ENCODE data around the gene KDM3B. TPM values are rescaled to one million over a fixed set of nuclear protein-coding genes. Genes with fewer than 3 reads are reported as not detected.

The KDM3B gene
- total and polyA plus RNA-seq, 2 of the 8 experiments (the other 6 are each of a cell fraction or from before 2014, with no cell fraction given) = 27.1 to 78.1 TPM

DNA sequence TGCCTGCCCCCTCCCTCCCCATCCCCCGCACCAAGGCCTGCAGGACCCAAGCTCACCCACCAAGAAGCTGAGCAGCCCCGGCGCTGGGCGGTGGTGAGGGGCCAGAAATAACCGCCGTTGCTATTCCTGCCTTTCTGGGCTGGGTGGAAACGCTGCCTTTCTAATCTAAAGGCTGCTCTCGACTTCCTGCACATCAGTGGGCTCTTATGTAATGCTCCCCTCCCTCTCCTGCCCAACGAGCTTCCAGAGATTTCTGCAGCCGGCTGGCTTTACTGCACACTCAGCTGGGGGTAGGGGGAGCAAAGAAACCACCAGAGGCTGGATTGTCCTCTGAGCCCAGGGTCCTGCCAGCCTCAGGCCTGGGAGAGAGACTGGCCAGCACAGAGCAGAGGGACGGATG, 105.9 kb downstream of the KDM3B start:
- H4K8ac ChIP-seq (ENCODE audit: extremely low read depth, insufficient read depth, low read length) = no peak overlapping the region; the same call in 1 of the 2 replicates
- no peak overlapping the region for H4K91ac ChIP-seq (replicated peaks; ENCODE audit: insufficient read length, low read length)
- H3K79me1 ChIP-seq (ENCODE audit: low read depth, low read length) = no peaks in the 10 kb centered on the region
- H2BK120ac ChIP-seq (replicated peaks; ENCODE audit: low read depth, low read length) = no peak overlapping the region
- FAIRE-seq (no peak), DNase-seq (ENCODE audit: low read depth in 1 of 2, low spot score in 2 of 2) (no peak)
- CTCF ChIA-PET (ENCODE audit: partially characterized antibody) = interaction anchor here (1.0 to 24.9 kb wide), 5 partner anchors 8 to 71 kb away, joined by 3 to 532 read pairs (median 6); partner anchors contain the start of gene REEP2
- H3K4me3 ChIP-seq (ENCODE audit: extremely low read depth in 1 of 4, insufficient read depth in 2 of 4, low read depth in 3 of 4, low read length in 4 of 4) = no peak overlapping the region
- 86% methylated on average over 10 of the region's 11 CpGs; no CpG with 5 or more reads in 1 of the 2 experiments for WGBS, 2 experiments (ENCODE audit: extremely low coverage in 1 of 2, insufficient coverage in 1 of 2, insufficient read length in 1 of 2, insufficient replicate concordance in 2 of 2, low coverage in 1 of 2, low lambda C conversion rate in 2 of 2, missing lambda C conversion rate in 1 of 2)
- no peaks in the 10 kb centered on the region for H3K27me3 ChIP-seq (replicated peaks in 1 of 4; ENCODE audit: control insufficient read depth in 3 of 4, extremely low read depth in 1 of 4, insufficient read depth in 3 of 4, low read length in 3 of 4)
- no peak overlapping the region for H3K4ac ChIP-seq (replicated peaks; ENCODE audit: insufficient read length, low read depth, low read length)
- H3K79me2 ChIP-seq (ENCODE audit: control insufficient read depth in 1 of 2, insufficient read depth in 2 of 2, low read length in 2 of 2) = no peaks in the 10 kb centered on the region
- no peak overlapping the region for H3K4me2 ChIP-seq (ENCODE audit: insufficient read depth in 1 of 2, low read depth in 2 of 2, low read length in 2 of 2)
- no peak overlapping the region for H2BK5ac ChIP-seq (ENCODE audit: low read depth, low read length)
- no peak overlapping the region for H3K14ac ChIP-seq (ENCODE audit: insufficient read length)
- no peak overlapping the region; a peak in 1 of 7 replicates for H3K9ac ChIP-seq (replicated peaks in 1 of 4; ENCODE audit: extremely low read depth in 1 of 4, low read depth in 3 of 4, low read length in 3 of 4)
- POLR2A ChIA-PET (ENCODE audit: partially characterized antibody) = interaction anchor here (4.6 to 5.8 kb wide), 2 partner anchors 7 to 84 kb away, joined by 21 to 51 read pairs; partner anchors contain the start of genes EGR1 and ETF1
- no peak overlapping the region for H3K23ac ChIP-seq (ENCODE audit: insufficient read length)
- no peak overlapping the region for H2BK12ac ChIP-seq (ENCODE audit: low read depth, low read length)
- H3K36me3 ChIP-seq (ENCODE audit: control insufficient read depth in 2 of 4, insufficient read depth in 4 of 4, low read length in 3 of 4) = no peaks in the 10 kb centered on the region
- H3K56ac ChIP-seq (replicated peaks; ENCODE audit: insufficient read length, low read depth, low read length) = no peak overlapping the region
- no peaks in the 10 kb centered on the region for H3K9me3 ChIP-seq (ENCODE audit: insufficient read depth in 2 of 2, low read depth in 1 of 2, low read length in 1 of 2)
- 0 out of 2 replicates have a peak, but pooled peaks cover under 1% of the 10 kb centered on the region for H3K23me2 ChIP-seq (ENCODE audit: low read depth, low read length)
- no peak overlapping the region for H2BK15ac ChIP-seq (ENCODE audit: low read length)
- no peak overlapping the region for H2BK20ac ChIP-seq (ENCODE audit: low read length)
- H3K27ac ChIP-seq (ENCODE audit: low read depth, low read length) = no peak overlapping the region
- no peak overlapping the region for H2AFZ ChIP-seq (ENCODE audit: low read length)
- no peaks in the 10 kb centered on the region for H4K20me1 ChIP-seq (replicated peaks in 1 of 2; ENCODE audit: control insufficient read depth in 1 of 2, insufficient read depth in 2 of 2, low read length in 2 of 2)
- H3K18ac ChIP-seq (ENCODE audit: extremely low read depth, low read length) = no peak overlapping the region
- H4K5ac ChIP-seq (ENCODE audit: insufficient read length, low read depth, low read length) = no peak overlapping the region
- peaks cover 0 to 14% (median 7%) of the 10 kb centered on the region in 4 experiments; a peak in 4 of 7 replicates for H3K4me1 ChIP-seq (replicated peaks in 1 of 4; ENCODE audit: control insufficient read depth in 3 of 4, insufficient read depth in 4 of 4, low read length in 3 of 4)
- no peak overlapping the region for H2AK5ac ChIP-seq (ENCODE audit: low read depth, low read length)
- TF ChIP-seq NANOG (IDR thresholded peaks at IDR 0.05; ENCODE audit: insufficient read depth, low read depth, low read length, poor library complexity, severe bottlenecking) = no peak
- no peak for TF ChIP-seq CREB1 (IDR thresholded peaks at IDR 0.05)
- no peak for TF ChIP-seq GTF2F1 (IDR thresholded peaks at IDR 0.05; ENCODE audit: borderline replicate concordance, low read depth, low read length)

Measured in H1 (cell line).